Measurements from ENCODE around the gene TACC2. TPM values are rescaled to one million over a fixed set of nuclear protein-coding genes. Genes with fewer than 3 reads are reported as not detected.

The TACC2 gene
- total RNA-seq, 1 donor from 2014 or later: 32.2 TPM

GRCh38 chr10:122140941-122141623 lies 152.1 kb downstream of the TACC2 start:
- H3K27me3 Mint-ChIP-seq (ENCODE audit: unreplicated experiment): no peaks in the 10 kb centered on the region
- TF ChIP-seq CTCF (IDR thresholded peaks at IDR 0.05; ENCODE audit: unreplicated experiment): no peak
- no peak for DNase-seq (ENCODE audit: low spot score)
- peaks cover 26% of the 10 kb centered on the region for H3K36me3 Mint-ChIP-seq (ENCODE audit: low read depth, unreplicated experiment)
- H3K4me3 Mint-ChIP-seq (ENCODE audit: unreplicated experiment): no peak overlapping the region
- H3K9me3 Mint-ChIP-seq (ENCODE audit: unreplicated experiment): no peaks in the 10 kb centered on the region
- peak overlapping the region; percentile 9 for H3K27ac Mint-ChIP-seq (ENCODE audit: unreplicated experiment)
- H3K4me1 Mint-ChIP-seq (ENCODE audit: unreplicated experiment): peaks cover 5% of the 10 kb centered on the region

DNA sequence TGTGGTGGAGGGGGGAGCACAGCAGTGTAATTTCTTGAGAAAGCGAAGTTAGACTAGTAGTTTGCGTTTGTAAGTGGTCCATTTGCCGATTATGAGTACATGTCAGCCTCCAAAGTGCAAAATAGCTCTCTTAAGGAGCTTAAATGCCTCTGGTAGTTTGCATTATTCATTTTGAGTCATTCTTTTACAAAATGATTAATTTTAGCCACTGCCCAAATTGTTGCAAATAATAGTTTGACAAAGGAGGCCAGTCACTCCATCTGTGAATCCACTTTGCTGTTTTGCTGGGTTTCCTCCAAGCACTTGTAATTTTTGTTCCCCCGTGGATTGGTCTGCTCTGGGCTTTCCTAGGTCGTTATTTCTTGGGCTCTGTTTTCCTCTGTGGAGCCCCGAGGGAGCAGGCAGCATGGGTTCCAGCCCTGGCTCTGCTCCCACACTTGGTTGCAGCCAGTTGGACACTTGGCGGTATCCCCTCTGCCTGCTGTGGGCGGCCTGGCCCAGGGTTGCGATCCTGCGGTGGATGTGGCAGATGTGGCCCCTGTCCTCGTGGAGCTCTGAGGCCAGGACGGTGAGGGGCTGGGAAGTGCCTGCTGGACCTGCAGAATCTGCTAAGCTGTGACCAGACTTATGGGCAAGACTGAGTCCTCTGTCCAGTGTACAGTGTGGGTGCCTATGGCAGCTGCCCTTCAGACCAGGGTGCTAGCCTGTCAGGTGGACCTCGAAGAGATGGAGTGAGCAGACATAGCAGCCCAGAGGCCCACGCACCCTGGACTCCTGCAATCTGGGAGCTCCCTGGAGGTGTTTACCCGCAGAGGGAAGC lies 153.1 kb downstream of the TACC2 start:
- H3K27me3 Mint-ChIP-seq (ENCODE audit: unreplicated experiment): no peaks in the 10 kb centered on the region
- DNase-seq (ENCODE audit: low spot score): no peak
- no peak for TF ChIP-seq CTCF (IDR thresholded peaks at IDR 0.05; ENCODE audit: unreplicated experiment)
- H3K27ac Mint-ChIP-seq (ENCODE audit: unreplicated experiment): no peak overlapping the region
- H3K4me3 Mint-ChIP-seq (ENCODE audit: unreplicated experiment): no peak overlapping the region
- no peaks in the 10 kb centered on the region for H3K9me3 Mint-ChIP-seq (ENCODE audit: unreplicated experiment)
- H3K36me3 Mint-ChIP-seq (ENCODE audit: low read depth, unreplicated experiment): peaks cover 26% of the 10 kb centered on the region
- H3K4me1 Mint-ChIP-seq (ENCODE audit: unreplicated experiment): peaks cover 7% of the 10 kb centered on the region

- Mint-ChIP-seq H3K36me3 (ENCODE audit: low read depth, unreplicated experiment) (peaks cover 26% of the 10 kb centered on the region), H3K27ac (ENCODE audit: unreplicated experiment) (no peak overlapping the region), H3K4me1 (ENCODE audit: unreplicated experiment) (peaks cover 10% of the 10 kb centered on the region), H3K27me3 (ENCODE audit: unreplicated experiment) (no peaks in the 10 kb centered on the region), H3K9me3 (ENCODE audit: unreplicated experiment) (no peaks in the 10 kb centered on the region), H3K4me3 (ENCODE audit: unreplicated experiment) (no peak overlapping the region)
- TF ChIP-seq CTCF (IDR thresholded peaks at IDR 0.05; ENCODE audit: unreplicated experiment): peak; percentile 99
- peak; percentile 76 for DNase-seq (ENCODE audit: low spot score)
Observed at GRCh38 chr10:122142641-122143237, 153.8 kb downstream of the TACC2 start.

DNA sequence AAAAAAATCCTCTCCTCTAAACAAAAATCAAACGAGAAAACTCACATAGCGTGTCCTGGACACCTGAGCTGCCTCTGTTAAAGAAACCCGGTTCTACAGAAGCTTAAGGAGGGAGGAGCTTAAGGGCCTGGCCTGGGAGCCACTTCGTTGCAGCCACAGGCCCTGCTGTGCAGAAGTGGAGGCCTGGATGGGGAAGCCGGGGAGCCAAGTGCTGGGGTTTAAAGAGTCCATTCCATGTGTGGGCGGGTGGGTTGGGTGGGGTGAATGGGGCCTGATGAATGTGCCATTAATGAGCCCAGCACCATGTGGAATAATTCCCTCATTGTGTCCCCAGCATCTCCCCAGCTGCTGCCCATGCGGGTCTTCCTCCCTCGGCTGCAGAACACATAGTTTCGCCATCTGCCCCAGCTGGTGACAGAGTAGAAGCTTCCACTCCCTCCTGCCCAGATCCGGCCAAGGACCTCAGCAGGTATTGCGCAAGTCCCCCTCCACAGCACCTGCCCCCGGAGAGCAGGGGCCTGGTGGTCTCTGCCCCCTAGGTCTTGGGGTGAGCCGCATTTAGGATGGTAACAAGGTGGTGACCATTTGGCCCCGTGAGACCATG lies 154.4 kb downstream of the TACC2 start:
- DNase-seq (ENCODE audit: low spot score): no peak
- H3K4me3 Mint-ChIP-seq (ENCODE audit: unreplicated experiment): no peak overlapping the region
- peaks cover under 1% of the 10 kb centered on the region for H3K27me3 Mint-ChIP-seq (ENCODE audit: unreplicated experiment)
- no peaks in the 10 kb centered on the region for H3K9me3 Mint-ChIP-seq (ENCODE audit: unreplicated experiment)
- TF ChIP-seq CTCF (IDR thresholded peaks at IDR 0.05; ENCODE audit: unreplicated experiment): no peak
- no peak overlapping the region for H3K27ac Mint-ChIP-seq (ENCODE audit: unreplicated experiment)
- H3K36me3 Mint-ChIP-seq (ENCODE audit: low read depth, unreplicated experiment): peaks cover 22% of the 10 kb centered on the region
- peaks cover 13% of the 10 kb centered on the region for H3K4me1 Mint-ChIP-seq (ENCODE audit: unreplicated experiment)
